Measurements from ENCODE around the gene VDAC1. TPM values are rescaled to one million over a fixed set of nuclear protein-coding genes. Genes with fewer than 3 reads are reported as not detected.

VDAC1 gene
- total RNA-seq, 1 donor, result 277 TPM

DNA sequence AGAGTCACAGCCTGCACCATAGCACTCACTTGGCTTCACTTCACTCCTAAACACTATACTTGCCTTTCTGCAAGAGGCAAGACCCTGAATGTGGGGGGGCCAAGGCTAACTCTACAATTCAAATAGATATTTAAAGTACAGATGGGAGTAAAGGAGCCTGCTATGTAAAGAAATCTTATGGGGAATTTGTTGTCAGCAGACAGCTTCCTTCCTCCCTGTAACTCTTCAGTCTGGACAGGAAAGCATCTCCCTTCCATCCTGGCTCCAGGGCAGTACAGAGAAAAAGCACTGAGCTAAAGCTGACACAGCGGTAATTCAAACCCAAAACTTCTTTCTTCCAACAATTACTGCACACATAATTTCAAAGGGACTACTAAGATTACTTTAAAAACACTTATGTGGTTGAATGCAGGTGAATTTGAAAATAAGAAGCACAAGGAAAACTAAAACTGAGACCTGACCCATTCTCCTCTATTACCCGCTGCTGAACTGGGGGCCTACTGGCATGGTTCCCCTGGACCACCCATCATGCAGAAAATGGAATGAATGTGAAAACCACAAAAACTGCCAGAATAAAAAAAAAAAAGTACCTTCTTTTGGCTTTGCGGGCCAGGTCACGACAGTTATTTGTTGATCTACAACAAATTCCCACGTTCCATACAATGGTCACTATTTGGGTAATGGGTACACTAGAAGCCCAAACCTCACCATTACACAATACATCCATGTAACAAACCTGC is 13.4 kb downstream of the VDAC1 start:
- TF ChIP-seq, protein P1, sequence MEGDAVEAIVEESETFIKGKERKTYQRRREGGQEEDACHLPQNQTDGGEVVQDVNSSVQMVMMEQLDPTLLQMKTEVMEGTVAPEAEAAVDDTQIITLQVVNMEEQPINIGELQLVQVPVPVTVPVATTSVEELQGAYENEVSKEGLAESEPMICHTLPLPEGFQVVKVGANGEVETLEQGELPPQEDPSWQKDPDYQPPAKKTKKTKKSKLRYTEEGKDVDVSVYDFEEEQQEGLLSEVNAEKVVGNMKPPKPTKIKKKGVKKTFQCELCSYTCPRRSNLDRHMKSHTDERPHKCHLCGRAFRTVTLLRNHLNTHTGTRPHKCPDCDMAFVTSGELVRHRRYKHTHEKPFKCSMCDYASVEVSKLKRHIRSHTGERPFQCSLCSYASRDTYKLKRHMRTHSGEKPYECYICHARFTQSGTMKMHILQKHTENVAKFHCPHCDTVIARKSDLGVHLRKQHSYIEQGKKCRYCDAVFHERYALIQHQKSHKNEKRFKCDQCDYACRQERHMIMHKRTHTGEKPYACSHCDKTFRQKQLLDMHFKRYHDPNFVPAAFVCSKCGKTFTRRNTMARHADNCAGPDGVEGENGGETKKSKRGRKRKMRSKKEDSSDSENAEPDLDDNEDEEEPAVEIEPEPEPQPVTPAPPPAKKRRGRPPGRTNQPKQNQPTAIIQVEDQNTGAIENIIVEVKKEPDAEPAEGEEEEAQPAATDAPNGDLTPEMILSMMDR (IDR thresholded peaks at IDR 0.05; ENCODE audit: insufficient read depth, low read length), result no peak
- H3K4me3 ChIP-seq (ENCODE audit: low read depth, low read length), result no peak overlapping the region
- no peak for DNase-seq (ENCODE audit: low read depth)

DNA sequence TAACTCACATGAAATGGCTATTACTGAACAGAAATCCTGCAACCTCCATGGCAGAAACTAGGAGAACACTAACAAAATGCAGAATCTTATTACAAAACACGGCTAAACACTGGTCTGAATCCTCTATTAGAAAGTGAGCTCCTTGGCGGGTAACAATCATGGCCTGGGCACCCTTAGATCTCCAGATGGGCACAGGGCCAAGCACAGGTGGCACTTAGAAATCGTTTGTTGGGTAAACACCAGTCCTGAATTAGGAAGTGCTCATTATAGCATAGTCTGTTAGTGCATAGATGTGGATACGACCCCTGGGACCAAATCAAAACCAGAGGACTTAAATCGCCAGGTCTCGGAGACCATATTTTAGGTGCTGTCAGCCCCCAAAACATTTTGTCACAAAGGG is 14.4 kb downstream of the VDAC1 start:
- DNase-seq (ENCODE audit: low read depth), result no peak
- TF ChIP-seq, protein P1 (IDR thresholded peaks at IDR 0.05; ENCODE audit: insufficient read depth, low read length), result no peak

DNA sequence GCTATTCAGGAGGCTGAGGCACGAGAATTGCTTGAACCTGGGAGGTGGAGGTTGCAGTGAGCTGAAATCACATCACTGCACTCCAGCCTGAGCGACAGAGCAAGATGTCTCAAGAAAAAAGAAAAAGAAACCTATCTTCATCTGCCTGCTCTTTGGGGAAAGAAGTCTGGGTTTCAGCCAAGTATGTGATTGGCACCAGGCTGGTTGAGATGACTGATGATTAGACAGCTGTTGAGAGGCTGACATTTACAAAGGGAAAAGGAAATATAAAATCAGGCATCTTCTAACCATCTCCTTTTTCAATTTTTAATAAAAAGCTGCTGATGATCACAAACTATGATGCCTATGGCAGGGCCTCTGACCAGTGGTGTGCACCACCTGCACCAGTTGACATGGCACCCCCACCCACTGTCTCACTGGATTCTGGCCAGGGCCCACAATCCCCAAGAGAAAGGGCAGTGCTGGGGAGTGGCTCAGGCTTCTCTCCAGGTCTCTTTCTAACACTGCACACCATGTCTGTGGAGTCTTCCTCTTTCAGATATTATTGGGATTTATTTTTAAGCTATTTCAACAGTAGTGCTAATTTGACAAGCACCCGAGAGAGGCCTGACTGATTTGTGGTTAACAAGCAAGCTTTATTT is 19.1 kb downstream of the VDAC1 start:
- TF ChIP-seq, protein P1 (IDR thresholded peaks at IDR 0.05; ENCODE audit: insufficient read depth, low read length), result no peak
- no peak for DNase-seq (ENCODE audit: low read depth)
- H3K4me3 ChIP-seq (ENCODE audit: low read depth, low read length), result no peak overlapping the region

More for the DNA sequence above, 14.4 kb downstream of the VDAC1 start:
- no peak overlapping the region for H3K4me3 ChIP-seq (ENCODE audit: low read depth, low read length)

DNA sequence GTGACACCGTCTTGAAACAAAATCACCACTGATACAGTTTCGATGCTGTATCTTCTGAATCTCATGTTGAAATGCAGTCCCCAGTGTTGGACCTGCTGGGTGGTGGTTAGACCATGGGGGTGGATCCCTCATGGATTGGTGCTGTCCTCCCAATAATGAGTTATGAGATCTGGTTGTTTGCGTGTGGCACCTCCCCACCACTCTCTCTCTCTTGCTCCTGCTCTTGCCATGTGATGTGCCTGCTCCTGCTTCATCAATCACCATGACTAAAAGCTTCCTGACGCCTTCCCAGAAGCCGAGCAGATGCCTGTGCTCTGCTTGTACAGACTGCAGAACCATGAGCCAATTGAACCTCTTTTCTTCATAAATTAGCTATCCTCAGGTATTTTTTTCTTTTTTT is 21.1 kb downstream of the VDAC1 start:
- H3K4me3 ChIP-seq (ENCODE audit: low read depth, low read length), result no peak overlapping the region
- TF ChIP-seq, protein P1 (IDR thresholded peaks at IDR 0.05; ENCODE audit: insufficient read depth, low read length), result no peak
- DNase-seq (ENCODE audit: low read depth), result no peak

DNA sequence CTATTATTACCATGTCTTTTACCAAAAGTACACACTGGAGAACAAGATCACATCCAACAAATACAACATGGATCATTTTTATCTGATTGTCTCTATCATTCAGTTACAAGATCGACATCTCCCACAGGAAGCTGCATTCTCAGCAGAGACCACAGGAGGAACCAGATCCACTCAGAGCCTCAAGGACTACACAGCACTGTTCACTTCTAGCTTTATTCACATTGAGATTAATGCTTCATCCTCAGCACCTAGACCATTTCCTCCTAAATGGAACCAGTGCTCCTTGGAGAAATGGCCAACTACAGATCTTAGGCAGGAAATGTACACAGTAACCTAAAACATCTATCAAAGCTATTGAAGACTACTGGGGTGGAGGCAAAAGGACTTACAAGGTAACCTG is 23.1 kb downstream of the VDAC1 start:
- TF ChIP-seq, protein P1 (IDR thresholded peaks at IDR 0.05; ENCODE audit: insufficient read depth, low read length), result no peak
- H3K4me3 ChIP-seq (ENCODE audit: low read depth, low read length), result no peak overlapping the region
- DNase-seq (ENCODE audit: low read depth), result no peak

DNA sequence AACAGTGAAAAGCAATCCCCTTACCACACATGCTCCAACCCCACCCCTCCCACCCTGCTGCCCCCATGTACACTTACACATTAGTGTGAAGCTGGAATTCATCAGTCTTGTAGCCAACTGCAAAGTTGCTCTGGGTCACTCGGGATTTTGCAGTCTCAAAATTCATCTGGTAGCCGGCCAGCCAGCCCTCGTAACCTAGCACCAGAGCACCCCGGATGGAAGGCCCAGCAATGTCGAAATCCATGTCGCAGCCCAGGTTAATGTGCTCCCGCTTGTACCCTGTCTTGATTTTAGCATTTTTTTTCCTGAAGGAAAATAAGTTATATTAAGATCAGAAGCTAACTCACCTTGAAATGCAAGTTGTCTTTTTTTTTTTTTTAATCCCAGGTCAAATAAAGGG is 24.1 kb downstream of the VDAC1 start:
- H3K4me3 ChIP-seq (ENCODE audit: low read depth, low read length), result no peak overlapping the region
- TF ChIP-seq, protein P1 (IDR thresholded peaks at IDR 0.05; ENCODE audit: insufficient read depth, low read length), result no peak
- no peak for DNase-seq (ENCODE audit: low read depth)

Data from fibroblast of the aortic adventitia (primary cell).